SK-N-SH treated with all-trans-retinoic acid at 6 μM for 48 hours (cell line): ENCODE data around the gene NCAN.

Source experiments
- ATAC-seq: fragments of 200-7000 bp; cut with Tn5 transposase; 3 replicates; pipeline ENCODE4 v1.9.1; 2020; ENCODE audit warnings: mild to moderate bottlenecking, moderate library complexity
- ARNTL ChIP-seq: fragments of 450-650 bp; formaldehyde crosslinking; IDR thresholded peaks from 2 replicates; pipeline ENCODE4 v1.5.0; 2020; ENCODE audit warnings: low read depth, mild to moderate bottlenecking, moderate library complexity, borderline replicate concordance
- BACH2 ChIP-seq: fragments of 250-450 bp; sonication (Bioruptor Pico); IDR thresholded peaks from 2 replicates; pipeline ENCODE4 v1.9.0; 2021; ENCODE audit warnings: mild to moderate bottlenecking, borderline replicate concordance
- CSDC2 ChIP-seq: fragments of 250-450 bp; sonication (Bioruptor Pico); IDR thresholded peaks from 2 replicates; pipeline ENCODE4 v1.5.0; 2020; ENCODE audit warnings: mild to moderate bottlenecking, moderate library complexity
- CSRNP3 ChIP-seq: fragments of 250-450 bp; sonication (Bioruptor Pico); IDR thresholded peaks from 2 replicates; pipeline ENCODE4 v1.5.1; 2021; ENCODE audit warnings: mild to moderate bottlenecking, moderate library complexity
- ESRRG ChIP-seq: fragments of 250-450 bp; sonication (Bioruptor Pico); IDR thresholded peaks from 2 replicates; pipeline ENCODE4 v1.6.1; 2021; ENCODE audit warnings: mild to moderate bottlenecking
- GLIS3 ChIP-seq: fragments of 250-450 bp; sonication (Bioruptor Pico); IDR thresholded peaks from 2 replicates; pipeline ENCODE4 v1.5.0; 2020; ENCODE audit warnings: mild to moderate bottlenecking, moderate library complexity
- ISL1 ChIP-seq: fragments of 250-450 bp; sonication (Bioruptor Pico); IDR thresholded peaks from 2 replicates; pipeline ENCODE4 v2.1.2; 2022; ENCODE audit warnings: mild to moderate bottlenecking, moderate library complexity
- OSR1 ChIP-seq: fragments of 250-450 bp; sonication (Bioruptor Pico); IDR thresholded peaks from 2 replicates; pipeline ENCODE4 v1.8.0; 2022; ENCODE audit warnings: moderate library complexity, mild to moderate bottlenecking, inconsistent platforms
- POU6F1 ChIP-seq: fragments of 250-450 bp; sonication (Bioruptor Pico); IDR thresholded peaks from 2 replicates; pipeline ENCODE4 v1.8.0; 2021; ENCODE audit warnings: low read depth, mild to moderate bottlenecking, moderate library complexity, borderline replicate concordance
- RARB ChIP-seq: fragments of 250-450 bp; sonication (Bioruptor Pico); IDR thresholded peaks from 2 replicates; pipeline ENCODE4 v1.8.0; 2021; ENCODE audit warnings: mild to moderate bottlenecking, moderate library complexity
- SNAI2 ChIP-seq: fragments of 250-450 bp; sonication (Bioruptor Pico); IDR thresholded peaks from 2 replicates; pipeline ENCODE4 v1.5.0; 2020; ENCODE audit warnings: mild to moderate bottlenecking, moderate library complexity
- TCF4 ChIP-seq: fragments of 250-450 bp; sonication (Bioruptor Pico); IDR thresholded peaks from 2 replicates; pipeline ENCODE4 v1.8.0; 2021; ENCODE audit warnings: mild to moderate bottlenecking, moderate library complexity, borderline replicate concordance
- TOX ChIP-seq: fragments of 250-450 bp; sonication (Bioruptor Pico); IDR thresholded peaks from 2 replicates; pipeline ENCODE4 v1.8.0; 2021; ENCODE audit warnings: mild to moderate bottlenecking, moderate library complexity, borderline replicate concordance
- ZC3H10 ChIP-seq: fragments of 250-450 bp; sonication (Bioruptor Pico); IDR thresholded peaks from 2 replicates; pipeline ENCODE4 v1.5.1; 2021; ENCODE audit warnings: mild to moderate bottlenecking, moderate library complexity
- ZFP3 ChIP-seq: fragments of 250-450 bp; sonication (Bioruptor Pico); IDR thresholded peaks from 2 replicates; pipeline ENCODE4 v1.5.0; 2020; ENCODE audit warnings: mild to moderate bottlenecking, moderate library complexity
- ZFP30 ChIP-seq: fragments of 450-650 bp; formaldehyde crosslinking; IDR thresholded peaks from 2 replicates; pipeline ENCODE4 v1.5.0; 2022; ENCODE audit warnings: mild to moderate bottlenecking, moderate library complexity
- ZNF565 ChIP-seq: fragments of 450-650 bp; formaldehyde crosslinking; conservative IDR thresholded peaks from 2 replicates; pipeline ENCODE4 v1.5.0; 2020; ENCODE audit warnings: low read depth, mild to moderate bottlenecking, moderate library complexity
- ZNF70 ChIP-seq: fragments of 450-650 bp; formaldehyde crosslinking; IDR thresholded peaks from 2 replicates; pipeline ENCODE4 v1.5.0; 2020; ENCODE audit warnings: mild to moderate bottlenecking, moderate library complexity
- ZNF8 ChIP-seq: fragments of 450-650 bp; formaldehyde crosslinking; IDR thresholded peaks from 2 replicates; pipeline ENCODE4 v1.5.0; 2020; ENCODE audit warnings: mild to moderate bottlenecking, moderate library complexity
- TF ChIP-seq, protein P1 (sequence below): fragments of 250-450 bp; sonication (Bioruptor Pico); IDR thresholded peaks from 2 replicates; pipeline ENCODE4 v1.5.0; 2020; ENCODE audit warnings: mild to moderate bottlenecking, moderate library complexity
- TF ChIP-seq, protein P2 (sequence below): fragments of 250-450 bp; sonication (Bioruptor Pico); IDR thresholded peaks from 2 replicates; pipeline ENCODE4 v1.5.1; 2020; ENCODE audit warnings: low read depth, mild to moderate bottlenecking, moderate library complexity

The NCAN gene

GRCh38 chr19:19268453-19269385 is 57.0 kb downstream of the NCAN start (continued):
- TF ChIP-seq RARB: no peak
- no peak for TF ChIP-seq ARNTL
- TF ChIP-seq BACH2 (CRISPR knock-in tag): no peak
- no peak for TF ChIP-seq ZNF8 (CRISPR knock-in tag)
- TF ChIP-seq ZNF565 (CRISPR knock-in tag): no peak

DNA sequence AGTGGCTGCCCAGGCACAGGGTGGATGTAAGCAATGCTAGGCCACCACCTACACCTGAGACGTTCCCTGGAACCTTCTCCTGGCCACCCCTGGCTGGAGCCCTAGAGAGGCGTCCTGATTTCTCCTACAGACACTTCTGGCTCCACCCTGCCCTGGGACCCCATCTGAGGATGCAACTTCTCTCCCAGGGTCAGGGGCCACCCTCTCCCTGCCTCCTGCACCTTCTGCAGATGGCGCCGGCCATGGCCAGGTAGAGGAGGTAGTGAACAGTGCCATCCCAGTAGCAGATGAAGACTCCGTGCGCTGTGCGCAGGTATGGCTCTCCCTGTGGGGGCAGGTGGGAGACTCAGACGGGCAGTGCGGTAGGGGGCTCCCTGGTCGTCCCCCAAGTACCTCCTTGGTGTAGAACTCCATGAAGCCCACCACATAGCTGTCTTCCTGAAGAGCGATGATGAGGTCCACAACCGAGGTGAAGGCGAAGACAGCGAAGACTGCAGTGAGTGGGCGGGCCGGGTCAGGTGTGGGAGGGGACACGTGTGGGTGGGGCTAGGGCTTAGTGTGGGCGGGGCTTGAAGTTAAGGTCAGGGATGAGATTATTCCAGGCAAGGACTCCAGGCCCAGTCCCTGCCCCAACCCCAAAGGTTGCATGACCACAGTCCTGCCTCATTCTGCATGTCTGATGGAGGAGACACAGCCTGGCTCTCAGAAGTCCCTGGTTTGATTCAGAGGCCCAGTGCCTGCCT is 58.4 kb downstream of the NCAN start:
- TF ChIP-seq BACH2 (CRISPR knock-in tag): no peak
- TF ChIP-seq ZC3H10: no peak
- TF ChIP-seq, protein P1, sequence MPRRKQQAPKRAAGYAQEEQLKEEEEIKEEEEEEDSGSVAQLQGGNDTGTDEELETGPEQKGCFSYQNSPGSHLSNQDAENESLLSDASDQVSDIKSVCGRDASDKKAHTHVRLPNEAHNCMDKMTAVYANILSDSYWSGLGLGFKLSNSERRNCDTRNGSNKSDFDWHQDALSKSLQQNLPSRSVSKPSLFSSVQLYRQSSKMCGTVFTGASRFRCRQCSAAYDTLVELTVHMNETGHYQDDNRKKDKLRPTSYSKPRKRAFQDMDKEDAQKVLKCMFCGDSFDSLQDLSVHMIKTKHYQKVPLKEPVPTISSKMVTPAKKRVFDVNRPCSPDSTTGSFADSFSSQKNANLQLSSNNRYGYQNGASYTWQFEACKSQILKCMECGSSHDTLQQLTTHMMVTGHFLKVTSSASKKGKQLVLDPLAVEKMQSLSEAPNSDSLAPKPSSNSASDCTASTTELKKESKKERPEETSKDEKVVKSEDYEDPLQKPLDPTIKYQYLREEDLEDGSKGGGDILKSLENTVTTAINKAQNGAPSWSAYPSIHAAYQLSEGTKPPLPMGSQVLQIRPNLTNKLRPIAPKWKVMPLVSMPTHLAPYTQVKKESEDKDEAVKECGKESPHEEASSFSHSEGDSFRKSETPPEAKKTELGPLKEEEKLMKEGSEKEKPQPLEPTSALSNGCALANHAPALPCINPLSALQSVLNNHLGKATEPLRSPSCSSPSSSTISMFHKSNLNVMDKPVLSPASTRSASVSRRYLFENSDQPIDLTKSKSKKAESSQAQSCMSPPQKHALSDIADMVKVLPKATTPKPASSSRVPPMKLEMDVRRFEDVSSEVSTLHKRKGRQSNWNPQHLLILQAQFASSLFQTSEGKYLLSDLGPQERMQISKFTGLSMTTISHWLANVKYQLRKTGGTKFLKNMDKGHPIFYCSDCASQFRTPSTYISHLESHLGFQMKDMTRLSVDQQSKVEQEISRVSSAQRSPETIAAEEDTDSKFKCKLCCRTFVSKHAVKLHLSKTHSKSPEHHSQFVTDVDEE (CRISPR knock-in tag): no peak
- TF ChIP-seq OSR1: no peak
- TF ChIP-seq ZNF70 (CRISPR knock-in tag): no peak
- TF ChIP-seq SNAI2 (CRISPR knock-in tag): no peak
- TF ChIP-seq ZFP30 (CRISPR knock-in tag): no peak
- TF ChIP-seq ISL1 (CRISPR knock-in tag): no peak
- TF ChIP-seq, protein P2, sequence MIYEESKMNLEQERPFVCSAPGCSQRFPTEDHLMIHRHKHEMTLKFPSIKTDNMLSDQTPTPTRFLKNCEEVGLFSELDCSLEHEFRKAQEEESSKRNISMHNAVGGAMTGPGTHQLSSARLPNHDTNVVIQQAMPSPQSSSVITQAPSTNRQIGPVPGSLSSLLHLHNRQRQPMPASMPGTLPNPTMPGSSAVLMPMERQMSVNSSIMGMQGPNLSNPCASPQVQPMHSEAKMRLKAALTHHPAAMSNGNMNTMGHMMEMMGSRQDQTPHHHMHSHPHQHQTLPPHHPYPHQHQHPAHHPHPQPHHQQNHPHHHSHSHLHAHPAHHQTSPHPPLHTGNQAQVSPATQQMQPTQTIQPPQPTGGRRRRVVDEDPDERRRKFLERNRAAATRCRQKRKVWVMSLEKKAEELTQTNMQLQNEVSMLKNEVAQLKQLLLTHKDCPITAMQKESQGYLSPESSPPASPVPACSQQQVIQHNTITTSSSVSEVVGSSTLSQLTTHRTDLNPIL (CRISPR knock-in tag): no peak
- TF ChIP-seq CSDC2 (CRISPR knock-in tag): no peak
- TF ChIP-seq POU6F1: no peak
- no peak for TF ChIP-seq GLIS3 (CRISPR knock-in tag)
- TF ChIP-seq TCF4: no peak
- no peak for TF ChIP-seq ZFP3
- ATAC-seq: no peak

DNA sequence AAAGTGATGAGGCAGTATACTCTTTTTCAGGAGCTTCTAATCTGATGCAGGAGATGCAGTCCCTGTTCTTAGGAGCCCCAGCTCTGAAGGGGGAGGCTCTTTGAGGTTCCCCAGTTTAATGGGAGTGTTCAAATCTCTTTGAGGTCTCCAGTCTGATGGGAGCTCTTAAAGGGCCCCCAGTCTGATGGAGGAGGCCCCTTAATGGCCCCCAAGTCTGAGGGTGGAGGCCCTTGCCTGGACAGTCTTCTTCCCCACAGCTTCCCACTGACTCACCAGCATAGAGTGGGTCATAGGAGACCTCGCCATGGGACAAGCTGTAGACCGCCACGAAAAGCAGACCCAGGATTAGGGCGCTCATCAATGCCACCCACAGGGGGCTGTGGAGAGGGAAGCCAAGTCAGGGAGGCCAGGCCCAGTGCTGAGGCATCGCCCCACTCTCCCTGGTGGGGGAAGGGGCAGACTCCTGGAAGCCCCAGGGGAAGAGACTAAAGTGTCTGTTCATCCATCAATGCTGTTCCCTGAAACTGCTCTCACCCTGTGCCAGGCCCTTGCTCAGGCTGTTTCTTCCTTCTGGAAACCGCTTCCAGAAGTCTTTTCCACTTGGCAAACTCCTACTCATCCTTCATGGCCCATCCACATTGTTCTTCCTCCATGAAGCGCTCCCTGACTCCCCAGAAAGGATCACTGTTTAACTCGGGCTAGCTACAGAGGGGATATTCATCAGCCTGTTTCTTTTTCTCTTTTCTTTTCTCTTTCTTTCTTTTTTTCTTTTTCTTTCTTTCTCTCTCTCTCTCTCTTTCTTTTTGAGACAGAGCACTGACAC is 59.2 kb downstream of the NCAN start:
- TF ChIP-seq ESRRG (CRISPR knock-in tag) (no peak), ZC3H10 (no peak), ZNF8 (CRISPR knock-in tag) (no peak), ZFP3 (peak; percentile 93)
- TF ChIP-seq, all 23 proteins: peak for 1
- no peak for ATAC-seq

DNA sequence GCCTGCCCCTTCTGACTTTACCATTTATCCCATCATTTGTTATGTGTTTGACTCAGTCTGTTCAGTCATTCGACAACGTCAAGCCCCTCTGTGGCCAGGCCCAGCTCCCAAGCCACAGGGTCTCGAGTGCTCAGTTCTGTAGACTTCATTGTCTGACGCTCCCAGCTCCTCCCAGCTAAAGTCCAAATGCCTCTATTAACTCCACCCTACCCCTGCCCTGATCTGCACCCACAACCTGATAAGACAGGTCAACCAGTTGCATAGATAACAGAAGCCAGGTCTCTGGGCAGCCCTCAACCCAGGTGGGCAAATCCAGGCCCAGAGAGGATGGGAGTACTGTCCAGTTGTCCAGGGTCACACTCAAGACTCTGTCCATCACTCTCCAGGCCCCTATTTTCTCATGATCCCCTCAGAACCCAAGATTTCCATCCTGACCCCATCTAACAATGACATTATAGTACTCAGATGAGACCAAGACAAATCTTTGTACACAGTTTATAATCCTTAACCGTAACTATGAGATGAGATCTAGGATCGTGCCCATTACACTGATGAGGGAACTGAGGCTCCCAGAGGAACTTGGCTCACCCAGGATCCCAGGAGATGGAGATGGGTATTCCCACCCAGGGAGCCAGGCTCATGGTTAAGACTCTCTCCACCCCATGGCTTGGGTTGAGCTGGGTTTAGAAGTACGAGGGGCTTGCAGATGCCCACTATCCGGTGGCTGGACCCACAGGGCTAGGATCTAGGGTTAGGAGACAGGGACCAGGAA is 60.3 kb downstream of the NCAN start:
- ATAC-seq: no peak
- TF ChIP-seq, protein P2 (CRISPR knock-in tag): no peak
- TF ChIP-seq SNAI2 (CRISPR knock-in tag) (no peak), TOX (no peak), ZNF8 (CRISPR knock-in tag) (no peak), ZNF70 (CRISPR knock-in tag) (no peak), ZNF565 (CRISPR knock-in tag) (no peak), TCF4 (no peak), ISL1 (CRISPR knock-in tag) (no peak), ZFP30 (CRISPR knock-in tag) (no peak), RARB (no peak), OSR1 (no peak), ZC3H10 (no peak), BACH2 (CRISPR knock-in tag) (no peak), CSRNP3 (no peak), CSDC2 (CRISPR knock-in tag) (no peak), ZFP3 (no peak)
